ENCODE data around the gene SPNS1. TPM values are rescaled to one million over a fixed set of nuclear protein-coding genes. Genes with fewer than 3 reads are reported as not detected.
"Not testable (repeated sequence)": the region's sequence is repeated elsewhere in the genome, so short reads cannot be mapped to it uniquely, and the experiment has no call there.

Gene SPNS1
- total RNA-seq, 1 donor from 2014 or later, result 68.4 TPM

GRCh38 chr16:28975158-28975599, 601 bp downstream of the SPNS1 start:
- no peak for DNase-seq (ENCODE audit: low spot score)
- Mint-ChIP-seq H3K9me3 (ENCODE audit: unreplicated experiment) (no peaks in the 10 kb centered on the region), H3K4me3 (ENCODE audit: unreplicated experiment) (peak overlapping the region; percentile 95), H3K27me3 (ENCODE audit: unreplicated experiment) (peaks cover 6% of the 10 kb centered on the region), H3K4me1 (ENCODE audit: unreplicated experiment) (peaks cover 8% of the 10 kb centered on the region), H3K27ac (ENCODE audit: unreplicated experiment) (no peak overlapping the region), H3K36me3 (ENCODE audit: low read depth, unreplicated experiment) (peaks cover 11% of the 10 kb centered on the region)
- no peak for TF ChIP-seq CTCF (IDR thresholded peaks at IDR 0.05; ENCODE audit: unreplicated experiment)

DNA sequence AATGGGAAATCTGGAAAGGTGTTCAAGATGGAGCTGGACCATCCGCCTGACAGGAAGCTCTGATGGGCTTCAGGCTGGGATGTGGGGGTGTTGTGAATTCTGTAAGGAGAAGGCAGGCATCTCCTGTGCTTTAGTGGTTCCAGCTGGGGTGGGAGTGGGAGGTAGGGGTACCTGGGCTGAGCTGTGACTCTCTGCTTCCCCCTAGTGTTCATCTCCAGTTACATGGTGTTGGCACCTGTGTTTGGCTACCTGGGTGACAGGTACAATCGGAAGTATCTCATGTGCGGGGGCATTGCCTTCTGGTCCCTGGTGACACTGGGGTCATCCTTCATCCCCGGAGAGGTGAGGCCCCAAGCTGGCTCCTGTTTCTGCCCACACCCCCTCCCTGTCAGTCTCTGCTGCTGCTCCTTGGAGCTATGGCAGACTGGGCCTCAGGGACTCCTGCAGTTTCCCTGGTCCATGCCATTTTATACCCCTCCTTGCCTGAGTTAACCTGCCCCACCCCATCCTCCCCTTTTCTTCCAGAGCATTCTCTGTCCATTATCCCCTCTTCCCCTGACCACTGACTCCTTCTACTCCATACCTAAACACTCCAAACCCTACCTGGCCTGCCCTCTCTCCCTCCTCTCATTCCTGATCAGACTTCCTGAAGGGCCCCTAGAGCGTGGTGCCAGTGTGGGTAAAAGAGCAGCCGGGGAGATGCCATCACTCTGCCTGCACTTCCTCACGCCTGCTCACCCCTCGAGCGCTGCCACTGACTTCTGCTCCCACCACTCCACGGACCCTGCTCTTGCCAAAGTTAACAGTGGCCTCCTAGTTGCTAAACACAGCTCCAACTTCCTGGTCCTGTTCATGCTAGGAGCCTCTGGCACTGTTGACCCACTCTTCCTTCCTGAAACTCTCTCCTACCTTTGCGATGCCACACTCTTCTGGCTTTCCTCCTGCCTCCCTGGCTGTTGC, 3.4 kb downstream of the SPNS1 start:
- Mint-ChIP-seq H3K27me3 (ENCODE audit: unreplicated experiment) (peaks cover 7% of the 10 kb centered on the region), H3K4me1 (ENCODE audit: unreplicated experiment) (peaks cover 8% of the 10 kb centered on the region), H3K9me3 (ENCODE audit: unreplicated experiment) (no peaks in the 10 kb centered on the region), H3K27ac (ENCODE audit: unreplicated experiment) (no peak overlapping the region), H3K4me3 (ENCODE audit: unreplicated experiment) (no peak overlapping the region), H3K36me3 (ENCODE audit: low read depth, unreplicated experiment) (peaks cover 27% of the 10 kb centered on the region)
- no peak for TF ChIP-seq CTCF (IDR thresholded peaks at IDR 0.05; ENCODE audit: unreplicated experiment)
- DNase-seq (ENCODE audit: low spot score), result no peak

DNA sequence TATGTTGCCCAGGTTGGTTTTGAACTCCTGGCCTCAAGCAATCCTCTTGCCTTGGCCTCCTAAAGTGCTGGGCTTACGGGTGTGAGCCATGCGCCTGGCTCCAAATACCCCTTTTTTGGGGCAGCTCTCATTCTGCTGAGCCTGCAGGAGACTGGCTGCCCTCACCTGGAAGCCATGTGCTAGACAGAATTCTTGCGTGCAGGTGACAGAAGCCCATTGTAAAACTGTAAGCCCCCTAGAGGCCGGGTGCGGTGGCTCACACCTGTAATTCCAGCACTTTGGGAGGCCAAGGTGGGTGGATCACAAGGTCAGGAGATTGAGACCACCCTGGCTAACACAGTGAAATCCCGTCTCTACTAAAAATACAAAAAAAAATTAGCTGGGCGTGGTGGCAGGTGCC, 5.8 kb downstream of the SPNS1 start:
- H3K4me3 Mint-ChIP-seq (ENCODE audit: unreplicated experiment); H3K27ac Mint-ChIP-seq (ENCODE audit: unreplicated experiment); DNase-seq (ENCODE audit: low spot score); H3K27me3 Mint-ChIP-seq (ENCODE audit: unreplicated experiment); H3K9me3 Mint-ChIP-seq (ENCODE audit: unreplicated experiment); H3K4me1 Mint-ChIP-seq (ENCODE audit: unreplicated experiment): not testable (repeated sequence)
- peaks cover 38% of the 10 kb centered on the region for H3K36me3 Mint-ChIP-seq (ENCODE audit: low read depth, unreplicated experiment)

GRCh38 chr16:28980929-28981328, 6.4 kb downstream of the SPNS1 start:
- Mint-ChIP-seq H3K27me3 (ENCODE audit: unreplicated experiment) (peaks cover 5% of the 10 kb centered on the region), H3K9me3 (ENCODE audit: unreplicated experiment) (no peaks in the 10 kb centered on the region), H3K36me3 (ENCODE audit: low read depth, unreplicated experiment) (peaks cover 32% of the 10 kb centered on the region), H3K4me3 (ENCODE audit: unreplicated experiment) (peak overlapping the region; percentile 62), H3K4me1 (ENCODE audit: unreplicated experiment) (peaks cover under 1% of the 10 kb centered on the region), H3K27ac (ENCODE audit: unreplicated experiment) (no peak overlapping the region)
- no peak for TF ChIP-seq CTCF (IDR thresholded peaks at IDR 0.05; ENCODE audit: unreplicated experiment)
- DNase-seq (ENCODE audit: low spot score), result no peak

- H3K27me3 Mint-ChIP-seq (ENCODE audit: unreplicated experiment), result peaks cover 4% of the 10 kb centered on the region
- DNase-seq (ENCODE audit: low spot score), result peak; percentile 15
- peak overlapping the region; percentile 73 for H3K4me3 Mint-ChIP-seq (ENCODE audit: unreplicated experiment)
- TF ChIP-seq CTCF (IDR thresholded peaks at IDR 0.05; ENCODE audit: unreplicated experiment), result peak; percentile 91
- peaks cover 32% of the 10 kb centered on the region for H3K36me3 Mint-ChIP-seq (ENCODE audit: low read depth, unreplicated experiment)
- no peaks in the 10 kb centered on the region for H3K4me1 Mint-ChIP-seq (ENCODE audit: unreplicated experiment)
- no peak overlapping the region for H3K27ac Mint-ChIP-seq (ENCODE audit: unreplicated experiment)
- no peaks in the 10 kb centered on the region for H3K9me3 Mint-ChIP-seq (ENCODE audit: unreplicated experiment)
Observed at GRCh38 chr16:28981517-28981916, 6.9 kb downstream of the SPNS1 start.
